AG09319 (cell line): ENCODE measurements around the gene STAB2.

Experiments used
- DNase-seq: peaks from one replicate; pipeline ENCODE4 v3.0.0-alpha.2; 2010; ENCODE audit warnings: low read depth; ENCODE audit errors: extremely low read depth
- CTCF ChIP-seq: IDR thresholded peaks from 2 replicates; pipeline ENCODE4 v1.5.1; 2011; ENCODE audit warnings: low read depth, mild to moderate bottlenecking, inconsistent platforms, low read length, moderate library complexity

STAB2 gene

DNA sequence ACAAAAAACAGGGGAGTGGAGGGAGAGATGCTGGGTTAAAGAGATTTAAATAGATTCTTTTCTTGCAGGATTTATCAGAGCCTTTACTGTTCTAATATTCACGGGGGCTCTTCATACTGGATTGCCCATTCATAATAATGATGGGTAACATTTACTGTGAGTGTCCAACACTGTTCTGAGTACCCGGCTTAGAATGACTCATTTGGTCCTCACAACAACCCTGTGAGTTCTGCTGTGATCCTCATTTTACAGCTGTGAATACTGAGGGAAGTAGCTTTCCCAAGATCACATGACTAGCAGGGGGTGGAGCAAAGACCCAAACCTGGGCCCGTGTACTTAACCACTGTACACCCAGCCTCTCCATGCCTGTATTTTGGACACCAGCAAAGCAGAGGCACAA lies 140.6 kb downstream of the STAB2 start:
- no peak for DNase-seq
- no peak for TF ChIP-seq CTCF

- no peak for DNase-seq
- no peak for TF ChIP-seq CTCF
Measured at GRCh38 chr12:103728323-103728722, 141.2 kb downstream of the STAB2 start.

- no peak for DNase-seq
Measured at GRCh38 chr12:103729499-103729898, 142.4 kb downstream of the STAB2 start.

GRCh38 chr12:103731539-103731938 lies 144.5 kb downstream of the STAB2 start:
- no peak for DNase-seq
- no peak for TF ChIP-seq CTCF

More at GRCh38 chr12:103729499-103729898, 142.4 kb downstream of the STAB2 start:
- no peak for TF ChIP-seq CTCF

DNA sequence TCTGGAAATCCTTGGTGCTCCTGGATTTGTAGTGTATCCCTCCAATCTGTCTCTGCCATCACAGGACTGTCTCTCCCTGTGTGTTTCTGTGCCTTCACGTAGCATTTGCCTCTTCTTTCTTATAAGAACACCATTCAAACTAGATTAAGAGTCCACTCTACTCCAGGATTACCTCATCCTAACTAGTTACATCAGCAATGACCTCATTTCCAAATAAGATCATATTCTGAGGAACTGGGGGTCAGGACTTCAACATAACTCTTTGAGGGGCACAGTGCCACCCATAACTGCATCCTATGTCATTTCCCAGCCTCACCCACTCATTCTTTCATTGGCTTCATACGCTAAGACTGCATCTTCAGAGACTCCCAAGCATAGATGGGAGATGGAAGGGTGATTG lies 147.8 kb downstream of the STAB2 start:
- no peak for TF ChIP-seq CTCF
- DNase-seq: no peak

DNA sequence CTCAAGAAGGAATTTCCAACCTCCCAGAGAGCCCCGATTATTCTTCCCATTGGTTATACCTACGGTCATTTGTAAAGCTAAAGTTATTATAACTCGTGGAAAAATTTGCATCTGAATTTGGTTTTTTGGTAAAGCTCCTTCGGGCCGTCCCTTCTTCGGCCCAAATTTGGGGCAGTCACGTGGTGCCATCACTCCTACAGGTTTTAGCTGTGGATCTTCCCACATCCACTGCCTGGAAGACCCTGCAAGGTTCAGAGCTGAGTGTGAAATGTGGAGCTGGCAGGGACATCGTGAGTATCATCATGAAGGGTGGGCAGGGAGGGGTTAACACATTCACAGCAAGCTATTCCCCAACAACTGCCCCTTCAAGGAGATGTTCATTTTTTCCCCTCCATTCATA lies 148.2 kb downstream of the STAB2 start:
- no peak for TF ChIP-seq CTCF
- no peak for DNase-seq

- DNase-seq: no peak
- TF ChIP-seq CTCF: no peak
Measured at GRCh38 chr12:103736572-103736971, 149.5 kb downstream of the STAB2 start.
